C4-2B (cell line): ENCODE measurements around the gene SCAPER.

ENCODE experiments used
- CTCF ChIP-seq: fragments of 450-650 bp; conservative IDR thresholded peaks from 2 replicates; pipeline ENCODE4 v1.5.1; 2017; ENCODE audit warnings: mild to moderate bottlenecking
- ZFX ChIP-seq: fragments of 450-650 bp; IDR thresholded peaks from 2 replicates; pipeline ENCODE4 v1.6.1; 2017

- TF ChIP-seq ZFX: no peak
- TF ChIP-seq CTCF: peak; percentile 45
Measured at GRCh38 chr15:76642671-76643070, 262.5 kb downstream of the SCAPER start.
